ENCODE results near the gene MSTN. TPM values are rescaled to one million over a fixed set of nuclear protein-coding genes. Genes with fewer than 3 reads are reported as not detected.

Gene MSTN
- total RNA-seq, 1 donor, result 0.18 TPM

GRCh38 chr2:190090148-190090547 is 27.6 kb upstream of the MSTN start:
- DNase-seq (ENCODE audit: low read depth), result no peak
- H3K4me3 ChIP-seq (ENCODE audit: low read depth, low read length), result no peak overlapping the region
- TF ChIP-seq, protein P1, sequence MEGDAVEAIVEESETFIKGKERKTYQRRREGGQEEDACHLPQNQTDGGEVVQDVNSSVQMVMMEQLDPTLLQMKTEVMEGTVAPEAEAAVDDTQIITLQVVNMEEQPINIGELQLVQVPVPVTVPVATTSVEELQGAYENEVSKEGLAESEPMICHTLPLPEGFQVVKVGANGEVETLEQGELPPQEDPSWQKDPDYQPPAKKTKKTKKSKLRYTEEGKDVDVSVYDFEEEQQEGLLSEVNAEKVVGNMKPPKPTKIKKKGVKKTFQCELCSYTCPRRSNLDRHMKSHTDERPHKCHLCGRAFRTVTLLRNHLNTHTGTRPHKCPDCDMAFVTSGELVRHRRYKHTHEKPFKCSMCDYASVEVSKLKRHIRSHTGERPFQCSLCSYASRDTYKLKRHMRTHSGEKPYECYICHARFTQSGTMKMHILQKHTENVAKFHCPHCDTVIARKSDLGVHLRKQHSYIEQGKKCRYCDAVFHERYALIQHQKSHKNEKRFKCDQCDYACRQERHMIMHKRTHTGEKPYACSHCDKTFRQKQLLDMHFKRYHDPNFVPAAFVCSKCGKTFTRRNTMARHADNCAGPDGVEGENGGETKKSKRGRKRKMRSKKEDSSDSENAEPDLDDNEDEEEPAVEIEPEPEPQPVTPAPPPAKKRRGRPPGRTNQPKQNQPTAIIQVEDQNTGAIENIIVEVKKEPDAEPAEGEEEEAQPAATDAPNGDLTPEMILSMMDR (IDR thresholded peaks at IDR 0.05; ENCODE audit: insufficient read depth, low read length), result no peak

GRCh38 chr2:190088917-190089316 is 26.4 kb upstream of the MSTN start:
- TF ChIP-seq, protein P1 (IDR thresholded peaks at IDR 0.05; ENCODE audit: insufficient read depth, low read length), result peak; percentile 68
- DNase-seq (ENCODE audit: low read depth), result peak; percentile 87

GRCh38 chr2:190084704-190085103 is 22.2 kb upstream of the MSTN start:
- DNase-seq (ENCODE audit: low read depth), result no peak
- H3K4me3 ChIP-seq (ENCODE audit: low read depth, low read length), result no peak overlapping the region
- TF ChIP-seq, protein P1 (IDR thresholded peaks at IDR 0.05; ENCODE audit: insufficient read depth, low read length), result no peak

More at GRCh38 chr2:190088917-190089316, 26.4 kb upstream of the MSTN start:
- H3K4me3 ChIP-seq (ENCODE audit: low read depth, low read length), result no peak overlapping the region

GRCh38 chr2:190082118-190082517 is 19.6 kb upstream of the MSTN start:
- no peak for DNase-seq (ENCODE audit: low read depth)
- no peak overlapping the region for H3K4me3 ChIP-seq (ENCODE audit: low read depth, low read length)
- TF ChIP-seq, protein P1 (IDR thresholded peaks at IDR 0.05; ENCODE audit: insufficient read depth, low read length), result no peak

- DNase-seq (ENCODE audit: low read depth), result no peak
- TF ChIP-seq, protein P1 (IDR thresholded peaks at IDR 0.05; ENCODE audit: insufficient read depth, low read length), result no peak
- no peak overlapping the region for H3K4me3 ChIP-seq (ENCODE audit: low read depth, low read length)
Measured at GRCh38 chr2:190080527-190081049, 18.1 kb upstream of the MSTN start.

GRCh38 chr2:190079160-190079559 is 16.6 kb upstream of the MSTN start:
- H3K4me3 ChIP-seq (ENCODE audit: low read depth, low read length), result no peak overlapping the region
- no peak for DNase-seq (ENCODE audit: low read depth)
- TF ChIP-seq, protein P1 (IDR thresholded peaks at IDR 0.05; ENCODE audit: insufficient read depth, low read length), result no peak

GRCh38 chr2:190075623-190076022 is 13.1 kb upstream of the MSTN start:
- TF ChIP-seq, protein P1 (IDR thresholded peaks at IDR 0.05; ENCODE audit: insufficient read depth, low read length), result no peak
- no peak overlapping the region for H3K4me3 ChIP-seq (ENCODE audit: low read depth, low read length)
- no peak for DNase-seq (ENCODE audit: low read depth)
